ENCODE results near the gene PACRG.

The PACRG gene

DNA sequence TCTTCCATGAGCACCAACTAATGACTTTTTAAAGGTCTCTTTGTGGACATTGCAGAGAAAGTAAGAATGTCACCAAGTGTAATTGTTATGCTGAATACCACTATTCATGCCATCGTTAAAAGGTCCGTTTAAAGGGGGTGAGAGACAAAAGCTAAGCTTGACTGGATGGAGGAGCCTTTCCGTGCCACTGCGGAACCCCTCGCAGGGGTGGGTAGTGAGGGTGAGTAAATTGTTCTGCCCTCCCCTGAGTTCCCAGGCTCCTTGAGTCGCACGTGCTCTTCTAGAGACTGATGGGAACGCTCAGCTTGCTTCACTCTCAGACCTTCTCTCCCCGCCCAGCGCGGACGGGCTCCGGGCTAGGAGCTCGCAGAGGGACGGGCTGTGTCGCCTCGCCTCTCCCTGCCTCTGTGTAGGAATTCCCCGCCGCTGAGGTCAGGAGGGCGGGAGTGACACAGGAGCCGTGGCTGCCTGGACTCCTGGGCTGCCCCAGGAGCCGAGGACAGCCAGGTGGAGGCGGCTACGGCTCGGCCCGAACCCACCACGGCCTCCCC, 371.9 kb downstream of the PACRG start:
- no peak for DNase-seq
- intact Hi-C loops (cut with DNase I; ENCODE audit: low total_unique reads) = no loop called here
- H3K27ac ChIP-seq = no peak overlapping the region
- H3K4me1 ChIP-seq = no peaks in the 10 kb centered on the region
- no peak for TF ChIP-seq CTCF (IDR thresholded peaks at IDR 0.05)
- H3K27me3 ChIP-seq = no peaks in the 10 kb centered on the region
- H3K4me3 ChIP-seq = no peak overlapping the region
- H3K9me3 ChIP-seq = no peaks in the 10 kb centered on the region
- H3K36me3 ChIP-seq = no peaks in the 10 kb centered on the region

- Histone ChIP-seq H3K27me3 (no peaks in the 10 kb centered on the region), H3K4me1 (no peaks in the 10 kb centered on the region), H3K27ac (no peak overlapping the region), H3K36me3 (no peaks in the 10 kb centered on the region), H3K4me3 (no peak overlapping the region), H3K9me3 (no peaks in the 10 kb centered on the region)
- intact Hi-C loops (cut with DNase I; ENCODE audit: low total_unique reads) = no loop called here
- TF ChIP-seq CTCF (IDR thresholded peaks at IDR 0.05) = no peak
- DNase-seq = no peak
Measured at GRCh38 chr6:163100259-163100658, 372.5 kb downstream of the PACRG start.

DNA sequence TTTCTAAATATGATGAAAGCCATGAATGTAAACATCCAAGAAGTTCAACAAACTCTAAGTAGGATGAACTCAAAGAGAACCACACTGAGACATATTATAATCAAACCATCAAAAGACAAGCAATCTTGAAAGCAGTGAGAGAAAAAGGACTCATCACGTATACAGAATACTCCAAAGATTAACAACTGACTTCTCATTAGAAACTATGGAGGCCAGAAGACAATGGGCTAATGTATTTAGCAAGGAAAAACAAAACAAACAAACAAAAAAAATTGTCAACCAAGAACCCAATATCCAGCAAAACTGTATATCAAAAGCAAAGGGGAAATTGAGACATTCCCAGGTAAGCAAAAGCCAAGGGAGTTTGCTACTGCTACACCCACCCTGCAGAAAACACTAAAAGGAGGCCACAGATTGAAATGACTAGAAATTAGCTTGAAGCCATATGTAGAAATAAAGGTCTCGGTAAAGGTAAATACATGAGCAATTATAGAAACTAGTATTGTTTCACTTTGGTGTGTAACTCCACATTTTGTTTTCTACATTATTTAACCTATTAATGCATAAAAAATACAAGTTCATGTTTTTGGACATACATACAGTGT, 385.7 kb downstream of the PACRG start:
- no peak for TF ChIP-seq CTCF (IDR thresholded peaks at IDR 0.05)
- Histone ChIP-seq H3K4me1 (no peaks in the 10 kb centered on the region), H3K4me3 (no peak overlapping the region), H3K36me3 (no peaks in the 10 kb centered on the region), H3K27me3 (no peaks in the 10 kb centered on the region), H3K9me3 (peaks cover 0 to 11% (median 6%) of the 10 kb centered on the region in 3 donors), H3K27ac (no peak overlapping the region)
- DNase-seq = no peak
- intact Hi-C loops (cut with DNase I; ENCODE audit: low total_unique reads) = no loop called here

DNA sequence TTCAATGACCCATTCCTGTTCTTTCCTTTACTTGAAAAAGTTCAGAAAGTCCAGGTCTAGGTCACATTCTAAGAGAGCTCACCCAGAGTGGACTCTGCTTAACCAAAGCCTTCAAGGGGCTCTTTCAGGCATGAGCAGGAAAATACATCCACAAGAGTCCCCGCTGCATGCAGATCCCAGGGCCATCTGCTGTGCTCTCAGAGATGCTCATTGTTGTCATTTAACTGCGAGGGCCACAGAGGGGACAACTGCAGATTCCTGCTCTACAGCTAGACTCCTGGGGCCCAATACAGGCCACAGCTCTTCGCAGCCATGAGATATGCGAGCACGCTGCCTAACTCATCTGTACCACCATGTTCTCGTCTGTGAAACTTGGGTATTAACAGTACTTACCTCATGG, 391.2 kb downstream of the PACRG start:
- no peaks in the 10 kb centered on the region for H3K36me3 ChIP-seq
- no peak for TF ChIP-seq CTCF (IDR thresholded peaks at IDR 0.05)
- intact Hi-C loops (cut with DNase I; ENCODE audit: low total_unique reads) = no loop called here
- DNase-seq = no peak
- no peaks in the 10 kb centered on the region for H3K4me1 ChIP-seq
- no peak overlapping the region for H3K27ac ChIP-seq
- H3K27me3 ChIP-seq = no peaks in the 10 kb centered on the region
- no peak overlapping the region for H3K4me3 ChIP-seq
- H3K9me3 ChIP-seq = no peaks in the 10 kb centered on the region

GRCh38 chr6:163120223-163120622, 392.4 kb downstream of the PACRG start:
- no peaks in the 10 kb centered on the region for H3K4me1 ChIP-seq
- H3K4me3 ChIP-seq = no peak overlapping the region
- H3K36me3 ChIP-seq = no peaks in the 10 kb centered on the region
- no peaks in the 10 kb centered on the region for H3K27me3 ChIP-seq
- DNase-seq = no peak
- H3K9me3 ChIP-seq = no peaks in the 10 kb centered on the region
- intact Hi-C loops (cut with DNase I; ENCODE audit: low total_unique reads) = no loop called here
- TF ChIP-seq CTCF (IDR thresholded peaks at IDR 0.05) = no peak
- H3K27ac ChIP-seq = no peak overlapping the region

GRCh38 chr6:163121270-163121669, 393.5 kb downstream of the PACRG start:
- intact Hi-C loops (cut with DNase I; ENCODE audit: low total_unique reads) = no loop called here
- Histone ChIP-seq H3K27ac (no peak overlapping the region), H3K27me3 (no peaks in the 10 kb centered on the region), H3K36me3 (no peaks in the 10 kb centered on the region), H3K4me3 (no peak overlapping the region), H3K4me1 (no peaks in the 10 kb centered on the region), H3K9me3 (no peaks in the 10 kb centered on the region)
- no peak for DNase-seq
- no peak for TF ChIP-seq CTCF (IDR thresholded peaks at IDR 0.05)
